ENCODE results near the gene ZNF800.

DNA sequence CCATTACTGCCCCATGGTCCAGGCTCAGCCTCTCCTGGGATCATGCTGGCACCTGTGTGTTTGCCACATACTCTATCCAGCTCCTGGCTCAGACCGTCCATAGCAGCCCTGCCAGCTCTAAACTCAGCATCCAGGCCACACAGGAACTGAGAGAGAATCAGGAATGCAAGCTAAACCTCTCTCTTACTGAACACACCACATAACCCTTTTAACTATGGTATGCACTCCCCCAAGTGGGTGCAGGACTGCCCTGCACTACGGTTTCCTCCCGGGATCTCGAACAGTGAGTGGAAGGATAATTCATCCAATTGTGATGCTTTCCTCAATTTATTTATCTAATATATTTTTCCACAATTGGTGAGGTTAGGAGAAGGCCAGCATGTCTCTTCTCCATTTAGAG is 17.1 kb upstream of the ZNF800 start:
- TF ChIP-seq POLR2AphosphoS5 (IDR thresholded peaks at IDR 0.05; ENCODE audit: borderline replicate concordance, low read depth, low read length) (no peak), EZH2 (IDR thresholded peaks at IDR 0.05) (no peak), FOXP2 (optimal IDR thresholded peaks at IDR 0.05; ENCODE audit: control extremely low read depth, extremely low read length, insufficient read depth) (no peak)
